Uterus (tissue), 4 donors: ENCODE results near the gene FARS2. TPM values are rescaled to one million over a fixed set of nuclear protein-coding genes. Genes with fewer than 3 reads are reported as not detected.

ENCODE experiments used
- DNase-seq, 2 donors: peaks; one replicate each; pipeline ENCODE4 v3.0.0-alpha.2; 2019 to 2020
- H3K27ac ChIP-seq, 2 donors: fragments of 200-600 bp; sonication (generic); 1 replicate in 1 of 2; 2 replicates in 1 of 2; pipeline ENCODE4 v1.5.1; 2016 to 2018
- H3K27me3 ChIP-seq, 2 donors: fragments of 200-600 bp; sonication (generic); one replicate each; pipeline ENCODE4 v1.5.1; 2018 to 2019; ENCODE audit warnings: control low read depth in 1 of 2
- H3K36me3 ChIP-seq, 2 donors: fragments of 200-600 bp; sonication (generic); one replicate each; pipeline ENCODE4 v1.5.1; 2019; ENCODE audit warnings: control low read depth in 1 of 2
- H3K4me1 ChIP-seq, 2 donors: fragments of 200-600 bp; sonication (generic); one replicate each; pipeline ENCODE4 v1.5.1; 2018 to 2019; ENCODE audit warnings: control low read depth in 1 of 2
- H3K4me3 ChIP-seq, 2 donors: fragments of 200-600 bp; sonication (generic); 1 replicate in 1 of 2; 2 replicates in 1 of 2; pipeline ENCODE4 v1.5.1; 2018 to 2019; ENCODE audit warnings: mild to moderate bottlenecking in 1 of 2
- H3K9me3 ChIP-seq, 2 donors: fragments of 200-600 bp; sonication (generic); one replicate each; pipeline ENCODE4 v1.5.1; 2019; ENCODE audit warnings: control low read depth in 1 of 2
- CTCF ChIP-seq, 4 experiments: fragments of 200-600 bp in 2 of 4; fragments of 450-650 bp in 2 of 4; sonication (generic) in 2 of 4; IDR thresholded peaks; one replicate each; pipeline ENCODE4 v1.5.1; 2016 to 2019; ENCODE audit warnings: antibody characterized with exemption in 4 of 4, mild to moderate bottlenecking in 2 of 4, moderate library complexity in 1 of 4
- POLR2A ChIP-seq, 2 donors: fragments of 450-650 bp; IDR thresholded peaks; one replicate each; pipeline ENCODE4 v1.6.1; 2016; ENCODE audit warnings: antibody characterized with exemption in 2 of 2, mild to moderate bottlenecking in 1 of 2, moderate library complexity in 1 of 2
- intact Hi-C: fragments of 100-400 bp; cut with DNase I; formaldehyde crosslinking; loops from one replicate; pipeline ENCODE4 v1.15.1; 2023; ENCODE audit warnings: low total_unique reads
- total RNA-seq, 4 donors: library from RNA; depleted of rRNA in 3 of 4; stranded (reverse); fragments of >200 nt in 3 of 4; gene quantifications; one replicate each; pipeline versions ENCODE4 v1.1.0 to v1.2.4, GENCODE V29; 2014 to 2023
- donor health status: DM: yes; HTN: yes; CAD: no.

The FARS2 gene
- total RNA-seq, 4 donors from 2014 or later: 14.4 to 32.5 (median 25.6) TPM

GRCh38 chr6:5314191-5314865, 53.0 kb downstream of the FARS2 start:
- Histone ChIP-seq H3K4me1 (no peaks in the 10 kb centered on the region), H3K9me3 (no peaks in the 10 kb centered on the region), H3K27me3 (no peaks in the 10 kb centered on the region), H3K4me3 (no peak overlapping the region), H3K27ac (no peak overlapping the region), H3K36me3 (no peaks in the 10 kb centered on the region)
- DNase-seq: no peak
- intact Hi-C loops: no loop called here
- TF ChIP-seq CTCF (IDR thresholded peaks at IDR 0.05) (no peak), POLR2A (IDR thresholded peaks at IDR 0.05) (no peak)

GRCh38 chr6:5315881-5316280, 54.6 kb downstream of the FARS2 start:
- intact Hi-C loops: no loop called here
- TF ChIP-seq POLR2A (IDR thresholded peaks at IDR 0.05): no peak
- no peak for TF ChIP-seq CTCF (IDR thresholded peaks at IDR 0.05)

GRCh38 chr6:5316951-5317350, 55.6 kb downstream of the FARS2 start:
- H3K4me3 ChIP-seq: no peak overlapping the region
- H3K27ac ChIP-seq: no peak overlapping the region
- TF ChIP-seq POLR2A (IDR thresholded peaks at IDR 0.05): no peak
- no peak for DNase-seq
- H3K27me3 ChIP-seq: no peaks in the 10 kb centered on the region
- H3K4me1 ChIP-seq: no peaks in the 10 kb centered on the region
- H3K9me3 ChIP-seq: no peaks in the 10 kb centered on the region
- intact Hi-C loops: no loop called here
- no peaks in the 10 kb centered on the region for H3K36me3 ChIP-seq

More at GRCh38 chr6:5315881-5316280, 54.6 kb downstream of the FARS2 start:
- Histone ChIP-seq H3K4me3 (no peak overlapping the region), H3K9me3 (no peaks in the 10 kb centered on the region), H3K4me1 (no peaks in the 10 kb centered on the region), H3K36me3 (no peaks in the 10 kb centered on the region), H3K27me3 (no peaks in the 10 kb centered on the region), H3K27ac (no peak overlapping the region)
- no peak for DNase-seq

GRCh38 chr6:5318617-5319272, 57.4 kb downstream of the FARS2 start:
- no peak for DNase-seq
- no peak overlapping the region for H3K27ac ChIP-seq
- no peak overlapping the region for H3K4me3 ChIP-seq
- H3K4me1 ChIP-seq: no peaks in the 10 kb centered on the region
- intact Hi-C loops: no loop called here
- no peaks in the 10 kb centered on the region for H3K27me3 ChIP-seq
- H3K36me3 ChIP-seq: no peaks in the 10 kb centered on the region
- H3K9me3 ChIP-seq: peaks cover 0 to 1% of the 10 kb centered on the region in 2 donors
- no peak for TF ChIP-seq CTCF (IDR thresholded peaks at IDR 0.05)
- no peak for TF ChIP-seq POLR2A (IDR thresholded peaks at IDR 0.05)

DNA sequence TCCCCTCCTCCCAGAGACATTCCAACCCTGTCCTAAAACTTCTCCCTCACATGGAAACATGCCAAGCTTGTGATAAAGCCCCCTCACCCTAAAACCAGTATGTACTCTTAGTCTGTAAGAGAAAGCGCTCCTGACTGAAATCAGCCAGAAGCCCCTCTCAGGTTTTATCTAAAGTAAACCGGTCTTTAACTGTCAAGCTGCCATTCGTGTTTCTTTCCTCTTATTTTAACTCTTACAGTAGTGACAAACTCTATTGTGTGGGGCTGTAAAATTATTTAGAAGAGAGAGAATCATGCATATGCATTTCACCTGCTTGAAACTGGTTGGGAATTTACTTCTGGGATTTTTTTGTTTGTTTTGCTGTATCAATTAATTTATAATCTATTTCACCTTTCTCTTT, 62.7 kb downstream of the FARS2 start:
- H3K27ac ChIP-seq: no peak overlapping the region
- H3K9me3 ChIP-seq: peaks cover 0 to 5% of the 10 kb centered on the region in 2 donors
- intact Hi-C loops: no loop called here
- no peak for DNase-seq
- no peaks in the 10 kb centered on the region for H3K4me1 ChIP-seq
- TF ChIP-seq CTCF (IDR thresholded peaks at IDR 0.05) (no peak), POLR2A (IDR thresholded peaks at IDR 0.05) (no peak)
- no peaks in the 10 kb centered on the region for H3K27me3 ChIP-seq
- H3K4me3 ChIP-seq: no peak overlapping the region
- no peaks in the 10 kb centered on the region for H3K36me3 ChIP-seq
